Keratinocyte (primary cell): ENCODE results near the gene MACF1.
"Not testable (repeated sequence)": the region's sequence is repeated elsewhere in the genome, so short reads cannot be mapped to it uniquely, and the experiment has no call there.

Experiments
- EZH2 ChIP-seq: IDR thresholded peaks from one replicate; pipeline ENCODE4 v1.6.1; 2012; ENCODE audit warnings: inconsistent platforms, mild to moderate bottlenecking, low read length, moderate library complexity
- TF ChIP-seq, protein P1 (sequence below), 3 experiments: IDR thresholded peaks in 1 of 3; conservative IDR thresholded peaks in 1 of 3; optimal IDR thresholded peaks in 1 of 3; 2 replicates in 2 of 3; 3 replicates in 1 of 3; pipeline versions ENCODE3 to v1.5.1; 2011; ENCODE audit warnings: low read length in 3 of 3, mild to moderate bottlenecking in 3 of 3, moderate library complexity in 2 of 3, control low read depth in 1 of 3, inconsistent platforms in 1 of 3; ENCODE audit not compliant: insufficient read depth in 2 of 3; ENCODE audit errors: extremely low read depth in 1 of 3

DNA sequence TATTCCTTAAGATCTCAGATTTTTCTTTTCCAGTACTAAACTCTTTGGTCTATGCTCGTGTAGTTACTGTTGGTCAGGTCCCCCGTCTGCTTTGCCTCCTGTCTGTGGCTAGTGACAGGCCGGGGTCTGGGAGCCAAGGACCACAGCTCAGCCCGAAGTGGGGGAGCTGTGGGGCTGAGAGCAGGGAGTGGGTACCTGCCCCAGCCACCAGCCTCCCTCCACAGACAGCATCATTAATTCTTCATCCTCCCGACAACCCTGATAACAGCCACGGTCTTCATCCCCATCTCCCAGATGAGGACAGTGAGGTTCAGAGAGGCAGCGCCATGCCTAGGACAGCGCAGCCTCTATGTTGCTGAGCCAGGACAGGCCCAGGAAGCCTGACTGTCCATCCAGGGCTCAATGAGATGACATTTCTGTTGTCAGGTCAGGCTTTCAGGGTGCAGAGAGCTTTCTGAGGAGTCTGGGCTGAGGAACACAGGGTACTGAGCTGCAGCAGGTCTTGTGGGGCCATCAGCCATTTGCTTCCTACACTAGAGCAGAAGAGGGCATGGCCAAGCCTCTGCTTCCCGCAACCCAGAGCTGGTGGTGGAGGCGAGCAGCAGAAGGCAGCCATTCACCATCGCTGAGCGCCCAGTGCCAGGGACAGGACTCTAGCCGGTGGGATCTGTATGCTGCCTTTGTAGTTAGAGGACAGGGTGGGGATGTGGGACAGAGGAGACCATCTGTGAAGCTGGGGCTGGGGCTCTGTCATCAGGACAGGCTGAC, 288.7 kb downstream of the MACF1 start:
- TF ChIP-seq, protein P1, sequence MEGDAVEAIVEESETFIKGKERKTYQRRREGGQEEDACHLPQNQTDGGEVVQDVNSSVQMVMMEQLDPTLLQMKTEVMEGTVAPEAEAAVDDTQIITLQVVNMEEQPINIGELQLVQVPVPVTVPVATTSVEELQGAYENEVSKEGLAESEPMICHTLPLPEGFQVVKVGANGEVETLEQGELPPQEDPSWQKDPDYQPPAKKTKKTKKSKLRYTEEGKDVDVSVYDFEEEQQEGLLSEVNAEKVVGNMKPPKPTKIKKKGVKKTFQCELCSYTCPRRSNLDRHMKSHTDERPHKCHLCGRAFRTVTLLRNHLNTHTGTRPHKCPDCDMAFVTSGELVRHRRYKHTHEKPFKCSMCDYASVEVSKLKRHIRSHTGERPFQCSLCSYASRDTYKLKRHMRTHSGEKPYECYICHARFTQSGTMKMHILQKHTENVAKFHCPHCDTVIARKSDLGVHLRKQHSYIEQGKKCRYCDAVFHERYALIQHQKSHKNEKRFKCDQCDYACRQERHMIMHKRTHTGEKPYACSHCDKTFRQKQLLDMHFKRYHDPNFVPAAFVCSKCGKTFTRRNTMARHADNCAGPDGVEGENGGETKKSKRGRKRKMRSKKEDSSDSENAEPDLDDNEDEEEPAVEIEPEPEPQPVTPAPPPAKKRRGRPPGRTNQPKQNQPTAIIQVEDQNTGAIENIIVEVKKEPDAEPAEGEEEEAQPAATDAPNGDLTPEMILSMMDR (optimal IDR thresholded peaks at IDR 0.05 in 1 of 3, IDR thresholded peaks at IDR 0.05 in 1 of 3, conservative IDR thresholded peaks at IDR 0.05 in 1 of 3; ENCODE audit: extremely low read depth in 1 of 3, insufficient read depth in 2 of 3, low read length in 3 of 3) = not testable (repeated sequence)
- not testable (repeated sequence) for TF ChIP-seq EZH2
